ENCODE results near the gene CYTIP.

The CYTIP gene

DNA sequence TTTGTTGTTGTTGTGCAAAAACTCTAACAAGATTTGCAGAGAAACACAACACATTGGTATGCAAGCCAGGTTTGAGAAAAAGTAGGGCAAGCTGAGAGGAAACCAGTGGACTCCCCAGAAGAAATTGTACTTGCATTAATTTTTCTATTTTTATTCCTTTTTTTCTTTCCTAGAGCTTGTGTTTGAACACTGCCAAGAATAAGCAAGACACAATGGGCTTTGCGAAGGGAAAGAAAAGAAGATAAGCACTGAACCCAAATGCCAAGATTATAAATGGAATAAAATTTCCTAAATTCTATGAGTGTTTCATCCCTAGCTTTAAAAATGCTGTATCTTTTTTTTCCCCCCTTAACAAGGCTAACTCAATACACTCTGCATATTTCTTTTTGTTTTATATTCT, 17.0 kb upstream of the CYTIP start:
- DNase-seq: no peak

- no peak for DNase-seq
Measured at GRCh38 chr2:157460384-157460837, 16.5 kb upstream of the CYTIP start.

GRCh38 chr2:157459486-157459885, 15.6 kb upstream of the CYTIP start:
- no peak for DNase-seq

- DNase-seq: no peak
Measured at GRCh38 chr2:157447741-157448140, 3.9 kb upstream of the CYTIP start.

DNA sequence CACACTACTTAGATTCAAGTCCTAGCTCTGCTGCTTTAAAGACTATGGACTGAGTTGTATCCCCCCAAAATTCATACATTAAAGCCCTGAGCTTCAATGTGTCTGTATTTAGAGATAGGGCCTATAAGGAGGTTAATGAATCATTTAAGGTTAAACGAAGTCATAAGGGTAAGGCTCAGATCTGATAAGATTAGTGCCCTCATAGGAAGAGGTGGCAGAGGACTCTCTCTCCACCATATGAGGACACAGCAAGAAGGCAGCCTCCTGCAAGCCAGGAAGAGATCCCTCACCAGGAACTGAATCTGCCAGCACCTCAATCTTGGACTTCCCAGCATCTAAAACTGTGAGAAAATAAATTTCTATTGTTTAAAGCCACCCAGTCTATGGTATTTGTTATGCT, 3.1 kb upstream of the CYTIP start:
- DNase-seq: no peak

GRCh38 chr2:157444641-157445040, 752 bp upstream of the CYTIP start:
- no peak for DNase-seq

GRCh38 chr2:157443090-157443489, 799 bp downstream of the CYTIP start:
- DNase-seq: no peak

GRCh38 chr2:157442636-157443035, 1.3 kb downstream of the CYTIP start:
- DNase-seq: no peak

DNA sequence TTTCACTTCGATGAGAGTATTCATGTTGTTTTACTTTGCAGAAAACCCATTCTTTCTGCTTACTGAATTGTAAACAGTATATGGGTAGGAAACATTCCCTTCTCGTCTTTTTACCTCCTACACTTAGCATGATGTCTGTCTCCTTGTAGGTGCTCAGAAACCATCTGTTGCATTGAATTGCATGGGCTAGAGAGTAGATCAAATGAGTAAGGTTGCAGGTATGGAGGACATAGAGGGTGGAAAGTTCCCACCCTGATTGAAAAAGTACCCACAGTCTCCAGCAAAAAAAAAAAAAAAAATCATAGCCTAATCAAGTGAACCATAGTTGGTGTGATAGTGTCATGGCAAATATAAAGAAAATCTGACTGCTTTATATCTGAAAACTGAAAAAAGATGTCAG, 1.7 kb downstream of the CYTIP start:
- DNase-seq: no peak

DNA sequence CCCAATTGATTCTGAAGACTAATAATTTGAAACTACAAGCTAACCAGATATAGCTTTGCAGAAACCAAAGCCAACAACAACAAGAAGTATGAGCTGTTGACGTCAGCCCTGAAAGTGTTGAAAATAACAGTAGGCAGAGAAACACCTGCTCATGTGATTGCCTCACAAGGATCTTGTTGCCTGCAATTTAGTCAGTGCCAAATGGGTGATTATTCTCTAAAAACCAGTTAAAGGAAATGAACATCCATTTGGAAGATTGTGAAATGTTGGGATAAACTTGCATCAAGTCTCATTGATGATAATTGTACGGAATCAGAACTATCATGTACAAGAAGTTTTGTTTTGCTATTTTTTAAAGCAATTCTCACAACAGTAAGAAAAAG, 2.8 kb downstream of the CYTIP start:
- no peak for DNase-seq

- DNase-seq: no peak
Measured at GRCh38 chr2:157440404-157441071, 3.4 kb downstream of the CYTIP start.

- no peak for DNase-seq
Measured at GRCh38 chr2:157439824-157440186, 4.1 kb downstream of the CYTIP start.

GRCh38 chr2:157438863-157439823, 4.7 kb downstream of the CYTIP start:
- no peak for DNase-seq

DNA sequence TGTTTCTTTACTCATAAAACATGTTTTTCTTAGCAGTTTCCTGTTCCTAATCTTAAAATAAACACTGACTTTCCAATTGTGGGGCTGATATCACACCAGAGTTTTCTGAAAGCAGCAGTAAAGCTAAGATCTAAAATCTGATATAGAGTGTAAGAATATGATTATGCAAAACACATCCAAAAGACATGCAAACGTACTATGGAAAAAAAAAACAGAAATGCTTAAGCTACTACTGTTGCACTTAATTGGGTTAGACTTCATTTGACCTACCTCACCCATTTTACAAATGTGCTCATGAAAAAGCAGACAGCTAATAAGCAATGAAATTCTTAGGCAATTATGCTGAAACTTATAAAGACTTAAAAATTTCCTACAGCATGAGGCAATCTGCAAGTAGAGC, 10.5 kb downstream of the CYTIP start:
- no peak for DNase-seq

GRCh38 chr2:157432475-157433106, 11.3 kb downstream of the CYTIP start:
- no peak for DNase-seq

- DNase-seq: no peak
Measured at GRCh38 chr2:157431176-157431575, 12.7 kb downstream of the CYTIP start.

DNA sequence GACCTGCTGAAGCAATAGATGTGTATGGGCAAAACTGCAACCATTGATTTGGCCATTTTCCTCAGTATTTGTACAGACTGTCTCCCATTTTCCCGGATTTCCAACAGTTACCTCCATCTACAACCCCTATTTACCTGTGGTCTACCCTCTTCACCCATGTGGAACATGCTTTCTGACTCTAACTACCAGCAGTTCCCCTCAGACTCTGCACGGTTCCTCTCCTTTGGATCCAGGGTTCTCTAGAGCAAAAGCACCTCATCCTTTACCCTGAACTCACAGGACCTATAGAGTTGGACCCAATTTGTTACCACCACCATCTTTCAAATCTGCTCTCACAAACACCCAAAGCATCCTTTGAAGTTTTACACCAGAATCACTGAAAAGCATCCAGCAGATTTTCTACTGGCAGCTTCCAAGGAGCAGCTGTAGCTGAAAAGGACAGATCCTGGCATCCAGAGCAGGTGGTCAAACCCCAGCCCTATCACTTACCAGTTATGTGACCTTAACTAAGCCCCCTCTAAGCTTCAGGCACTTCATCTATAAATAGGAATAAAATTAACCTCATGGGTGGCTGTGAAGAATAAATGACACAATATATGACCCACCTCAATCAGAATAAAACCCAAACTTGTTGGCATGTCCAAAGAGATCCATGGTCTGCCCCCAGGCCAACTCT, 15.3 kb downstream of the CYTIP start:
- DNase-seq: no peak

DNA sequence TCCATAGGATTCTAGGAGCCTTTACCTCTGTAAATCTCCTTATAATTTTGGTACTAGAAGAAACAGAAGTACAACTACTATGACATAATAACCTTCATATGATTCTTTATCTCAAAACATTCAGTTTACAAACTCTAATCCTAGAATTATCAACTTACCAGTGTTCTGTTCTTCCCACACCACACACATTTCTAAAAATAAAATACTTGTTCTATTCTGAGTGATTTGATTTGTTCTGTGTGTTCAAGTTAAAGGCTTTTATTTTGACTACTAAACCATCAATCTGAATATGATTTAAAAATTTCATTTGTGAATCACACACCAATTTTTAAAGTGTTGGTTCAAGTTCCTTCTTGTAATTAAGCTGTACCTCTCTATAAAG, 16.0 kb downstream of the CYTIP start:
- DNase-seq: no peak

GRCh38 chr2:157427003-157427921, 16.6 kb downstream of the CYTIP start:
- no peak for DNase-seq

- DNase-seq: no peak
Measured at GRCh38 chr2:157426477-157426994, 17.4 kb downstream of the CYTIP start.

DNA sequence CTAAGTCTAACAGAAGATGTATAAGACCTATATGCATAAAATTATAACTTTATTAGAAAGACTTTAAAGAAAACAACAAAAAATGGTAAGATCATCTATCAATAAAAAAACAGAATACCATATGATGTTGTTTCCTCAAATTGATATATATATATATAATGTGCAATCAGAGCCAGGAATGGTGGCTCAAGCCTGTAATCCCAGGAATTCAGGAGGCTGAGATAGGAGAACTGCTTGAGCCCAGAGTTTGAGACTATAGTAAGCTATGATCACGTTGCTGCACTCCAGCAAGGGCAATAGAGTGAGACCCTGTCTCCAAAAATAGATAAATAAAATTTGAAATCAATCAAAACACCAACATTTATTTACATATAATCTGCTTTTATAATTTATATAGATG, 19.5 kb downstream of the CYTIP start:
- no peak for DNase-seq

DNA sequence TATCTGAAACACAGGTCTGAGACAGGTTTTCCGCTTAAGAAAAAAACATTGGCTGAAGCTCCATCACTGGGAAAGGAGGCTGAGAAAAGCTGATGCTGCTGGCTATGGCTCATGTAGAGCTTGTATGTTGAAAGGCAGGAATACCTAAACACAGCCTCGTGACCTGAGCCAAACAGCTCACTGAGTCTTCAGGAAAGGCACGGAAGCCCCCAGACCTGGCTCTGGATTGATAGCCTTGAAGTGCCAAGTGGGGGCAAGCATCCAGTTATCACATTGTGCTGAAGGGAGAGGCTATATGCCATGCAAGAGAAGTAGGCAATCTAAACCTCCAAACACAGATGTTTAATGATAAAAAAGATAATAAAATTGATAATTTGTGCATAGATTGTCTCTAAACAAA, 21.9 kb downstream of the CYTIP start:
- no peak for DNase-seq

All from stimulated activated CD4-positive, alpha-beta T cell treated with anti-CD3 and anti-CD28 coated beads, Interleukin-2, amount 100 ng/mL, for 48 hours (primary cell).